Fibroblast of pulmonary artery (primary cell): Measurements from ENCODE around the gene CMTM1.

Experiments
- DNase-seq: peaks from one replicate; pipeline ENCODE4 v3.0.0-alpha.2; 2010; ENCODE audit warnings: low read depth
- H3K4me3 ChIP-seq: replicated peaks from 2 replicates; pipeline ENCODE4 v1.5.1; 2011; ENCODE audit warnings: low read depth, mild to moderate bottlenecking, control low read depth, low read length, moderate library complexity
- TF ChIP-seq, protein P1 (sequence below): IDR thresholded peaks from 2 replicates; pipeline ENCODE4 v1.5.1; 2011; ENCODE audit warnings: mild to moderate bottlenecking, control low read depth, low read length, inconsistent platforms; ENCODE audit errors: missing control alignments

Gene CMTM1

DNA sequence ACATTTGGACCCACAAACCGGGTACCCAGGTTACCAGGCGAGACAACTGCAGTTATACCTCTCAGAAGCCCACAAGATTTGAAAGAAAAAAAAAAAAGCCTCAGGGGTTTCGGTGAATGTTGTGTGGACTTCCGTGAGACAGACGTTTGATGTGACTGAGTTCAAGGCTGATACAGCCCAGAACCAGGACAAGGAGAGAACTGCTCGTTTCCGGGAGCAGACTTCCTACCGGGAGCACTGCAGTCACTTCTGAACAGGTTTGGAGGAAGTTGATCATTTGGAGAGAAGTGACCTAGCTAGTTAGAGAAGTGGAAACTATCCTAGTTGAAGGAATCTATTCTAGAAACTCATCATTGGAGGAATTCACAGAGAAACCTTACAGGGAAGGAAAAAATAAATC lies 13.0 kb upstream of the CMTM1 start:
- DNase-seq = no peak
- H3K4me3 ChIP-seq = peak overlapping the region; percentile 64

DNA sequence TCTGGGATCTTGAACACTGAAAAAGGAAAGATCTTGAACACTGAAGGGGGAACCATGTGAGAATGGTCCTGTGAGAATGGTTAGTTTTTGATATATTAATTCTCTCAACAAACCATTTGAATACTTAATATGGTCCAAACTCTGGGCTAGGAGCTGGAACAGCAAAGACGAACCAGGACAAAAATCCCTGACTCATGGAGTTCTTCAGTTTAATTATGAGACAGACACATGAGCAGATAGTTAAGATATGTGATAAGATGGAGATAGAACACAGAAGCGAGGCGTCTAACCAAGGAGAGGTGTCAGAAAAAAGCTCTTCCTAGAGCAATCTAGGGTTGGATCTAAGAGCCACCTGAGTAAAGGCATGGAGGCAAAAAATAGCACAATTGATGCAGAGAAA lies 12.2 kb upstream of the CMTM1 start:
- TF ChIP-seq, protein P1, sequence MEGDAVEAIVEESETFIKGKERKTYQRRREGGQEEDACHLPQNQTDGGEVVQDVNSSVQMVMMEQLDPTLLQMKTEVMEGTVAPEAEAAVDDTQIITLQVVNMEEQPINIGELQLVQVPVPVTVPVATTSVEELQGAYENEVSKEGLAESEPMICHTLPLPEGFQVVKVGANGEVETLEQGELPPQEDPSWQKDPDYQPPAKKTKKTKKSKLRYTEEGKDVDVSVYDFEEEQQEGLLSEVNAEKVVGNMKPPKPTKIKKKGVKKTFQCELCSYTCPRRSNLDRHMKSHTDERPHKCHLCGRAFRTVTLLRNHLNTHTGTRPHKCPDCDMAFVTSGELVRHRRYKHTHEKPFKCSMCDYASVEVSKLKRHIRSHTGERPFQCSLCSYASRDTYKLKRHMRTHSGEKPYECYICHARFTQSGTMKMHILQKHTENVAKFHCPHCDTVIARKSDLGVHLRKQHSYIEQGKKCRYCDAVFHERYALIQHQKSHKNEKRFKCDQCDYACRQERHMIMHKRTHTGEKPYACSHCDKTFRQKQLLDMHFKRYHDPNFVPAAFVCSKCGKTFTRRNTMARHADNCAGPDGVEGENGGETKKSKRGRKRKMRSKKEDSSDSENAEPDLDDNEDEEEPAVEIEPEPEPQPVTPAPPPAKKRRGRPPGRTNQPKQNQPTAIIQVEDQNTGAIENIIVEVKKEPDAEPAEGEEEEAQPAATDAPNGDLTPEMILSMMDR = no peak
- no peak for DNase-seq
- H3K4me3 ChIP-seq = no peak overlapping the region

More for the DNA sequence above, 13.0 kb upstream of the CMTM1 start:
- TF ChIP-seq, protein P1 = no peak

DNA sequence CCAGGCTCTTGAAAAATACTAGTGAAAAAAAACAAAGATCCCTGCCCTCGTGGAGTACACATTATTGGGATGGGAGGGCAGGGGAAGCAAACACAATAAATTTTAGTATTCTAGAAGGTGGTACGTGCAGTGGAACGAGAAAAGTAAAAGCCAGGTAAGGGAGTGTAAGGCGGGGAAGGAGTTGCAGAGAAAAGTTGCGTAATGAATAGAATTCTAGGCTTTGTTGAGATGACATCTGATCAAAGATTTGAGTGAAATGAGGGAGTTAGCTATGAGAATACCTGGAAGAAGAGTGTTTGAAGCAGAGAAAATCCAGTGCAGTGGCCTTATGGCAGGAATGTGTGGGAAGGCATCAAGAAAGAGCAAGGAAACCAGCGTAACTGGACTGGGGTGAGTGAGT lies 11.7 kb upstream of the CMTM1 start:
- TF ChIP-seq, protein P1 = no peak
- no peak overlapping the region for H3K4me3 ChIP-seq
- DNase-seq = no peak

DNA sequence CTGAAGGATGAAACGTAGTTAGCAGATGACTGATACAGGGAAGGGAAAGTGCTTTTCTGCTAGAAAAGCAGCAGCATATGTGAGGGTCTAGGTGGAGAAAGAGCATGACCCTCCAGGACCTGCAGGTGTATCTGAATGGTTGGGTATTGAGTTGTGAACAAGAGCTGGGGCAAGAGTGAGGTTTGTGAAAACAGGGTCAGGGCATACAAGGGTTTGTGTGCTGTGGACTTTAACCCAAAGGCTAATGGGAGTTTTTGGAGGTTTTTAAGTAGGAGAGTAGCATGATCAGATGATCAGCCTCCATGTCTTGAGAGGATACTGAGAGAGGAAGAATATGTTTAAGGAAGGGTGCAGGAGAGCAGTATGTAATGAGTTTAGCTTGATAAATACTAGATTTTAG lies 6.1 kb upstream of the CMTM1 start:
- no peak overlapping the region for H3K4me3 ChIP-seq
- TF ChIP-seq, protein P1 = no peak
- DNase-seq = no peak

DNA sequence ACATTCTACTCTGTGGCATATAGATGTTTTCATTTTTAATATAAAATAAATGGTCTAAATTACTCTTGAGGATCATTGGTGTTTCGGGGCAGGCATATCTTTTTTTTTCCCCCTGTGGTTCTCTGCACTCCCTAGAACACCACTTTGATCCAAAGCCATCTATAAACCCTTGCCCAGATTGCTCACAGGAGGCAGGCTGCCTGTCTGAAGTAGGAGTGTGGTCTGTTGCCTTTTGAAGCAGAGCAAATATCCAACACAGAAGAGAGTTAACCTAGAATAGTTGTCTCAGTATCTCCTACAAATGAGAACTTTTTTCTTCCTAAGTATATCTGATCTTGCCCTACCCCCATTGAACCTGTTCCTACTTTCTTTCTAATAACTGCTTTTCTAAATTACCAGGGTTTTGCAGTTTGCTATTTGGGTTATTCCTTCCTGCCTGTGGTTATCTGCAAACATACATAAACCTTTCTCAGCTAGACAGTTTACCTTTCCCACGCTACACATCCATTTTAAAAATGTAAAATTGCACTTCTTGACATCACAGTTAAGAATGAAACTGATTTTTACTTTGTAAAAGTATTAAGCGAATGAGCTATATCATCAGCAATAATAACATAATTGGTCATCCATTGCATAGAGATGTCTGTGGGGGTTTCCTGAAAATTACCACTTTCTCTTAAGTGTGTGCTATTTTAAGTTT lies 4.7 kb upstream of the CMTM1 start:
- DNase-seq = no peak
- TF ChIP-seq, protein P1 = no peak
- H3K4me3 ChIP-seq = no peak overlapping the region

DNA sequence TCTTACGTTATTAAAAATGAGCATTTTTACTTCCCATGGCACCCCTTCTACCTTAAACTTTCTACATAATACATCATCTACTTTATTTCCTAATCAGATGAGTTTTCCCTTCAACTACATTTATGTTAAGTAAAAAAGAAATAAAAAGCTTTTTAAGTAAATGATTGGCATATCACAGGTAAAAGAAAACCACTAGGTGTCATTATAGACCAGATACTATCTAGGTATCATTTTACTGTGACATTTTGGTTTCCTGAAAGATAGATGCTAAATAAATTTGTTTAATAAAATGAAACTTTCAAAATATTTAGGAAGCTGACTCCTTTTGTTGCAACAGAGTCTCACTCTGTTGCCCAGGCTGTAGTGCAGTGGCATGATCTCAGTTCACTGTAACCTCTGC lies 3.8 kb upstream of the CMTM1 start:
- DNase-seq = no peak
- TF ChIP-seq, protein P1 = no peak
- H3K4me3 ChIP-seq = no peak overlapping the region

DNA sequence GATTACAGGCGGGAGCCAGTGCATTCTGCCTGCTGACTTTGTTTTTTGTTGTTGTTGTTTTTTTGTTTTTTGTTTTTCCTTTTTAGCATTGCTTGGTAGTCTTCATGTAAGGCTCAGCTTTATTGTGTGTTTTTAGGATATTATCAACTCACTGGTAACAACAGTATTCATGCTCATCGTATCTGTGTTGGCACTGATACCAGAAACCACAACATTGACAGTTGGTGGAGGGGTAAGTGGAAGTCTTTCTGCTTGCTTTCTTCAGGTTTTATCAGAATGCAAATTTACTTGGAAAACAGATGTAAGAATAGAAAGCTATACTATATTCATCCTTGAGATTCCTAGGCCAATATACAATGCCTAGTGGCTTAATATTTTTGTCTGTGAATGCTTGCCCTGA lies 3.3 kb upstream of the CMTM1 start:
- no peak overlapping the region for H3K4me3 ChIP-seq
- DNase-seq = no peak
- TF ChIP-seq, protein P1 = no peak
